ENCODE measurements around the gene IL6. TPM values are rescaled to one million over a fixed set of nuclear protein-coding genes. Genes with fewer than 3 reads are reported as not detected.
A peak's percentile ranks its signal among the peaks of the same experiment; 100 is the strongest.
"Not testable (repeated sequence)": the region's sequence is repeated elsewhere in the genome, so short reads cannot be mapped to it uniquely, and the experiment has no call there.

Gene IL6
- total and polyA plus RNA-seq, 9 of the 15 experiments (the other 6 are each of a cell fraction or from before 2014, with no cell fraction given) = 0.76 to 2.9 (median 1.5) TPM

DNA sequence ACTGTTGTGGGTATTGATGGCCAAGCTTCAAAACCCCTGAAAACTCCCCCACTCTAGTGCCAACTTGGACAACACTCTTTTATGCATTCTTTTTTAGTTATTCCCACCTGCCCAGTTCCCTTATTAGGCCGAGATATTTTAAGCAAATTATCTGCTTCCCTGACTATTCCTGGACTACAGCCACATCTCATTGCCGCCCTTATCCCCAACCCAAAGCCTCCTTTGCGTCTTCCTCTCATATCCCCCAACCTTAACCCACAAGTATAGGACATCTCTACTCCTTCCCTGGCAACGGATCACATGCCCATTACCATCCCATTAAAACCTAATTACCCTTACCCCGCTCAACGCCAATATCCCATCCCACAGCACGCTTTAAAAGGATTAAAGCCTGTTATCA lies 21.1 kb upstream of the IL6 start:
- POLR2A ChIA-PET = interaction anchor here (1.0 to 1.6 kb wide), 3 partner anchors 9 to 25 kb away, joined by 3 to 7 read pairs (median 5); no protein-coding TSS in a partner anchor
- 0 out of 4 replicates have a peak, but pooled peaks of 1 of the 2 experiments have one; percentile 58 for TF ChIP-seq MCM7 (IDR thresholded peaks at IDR 0.05)
- TF ChIP-seq, protein P1, sequence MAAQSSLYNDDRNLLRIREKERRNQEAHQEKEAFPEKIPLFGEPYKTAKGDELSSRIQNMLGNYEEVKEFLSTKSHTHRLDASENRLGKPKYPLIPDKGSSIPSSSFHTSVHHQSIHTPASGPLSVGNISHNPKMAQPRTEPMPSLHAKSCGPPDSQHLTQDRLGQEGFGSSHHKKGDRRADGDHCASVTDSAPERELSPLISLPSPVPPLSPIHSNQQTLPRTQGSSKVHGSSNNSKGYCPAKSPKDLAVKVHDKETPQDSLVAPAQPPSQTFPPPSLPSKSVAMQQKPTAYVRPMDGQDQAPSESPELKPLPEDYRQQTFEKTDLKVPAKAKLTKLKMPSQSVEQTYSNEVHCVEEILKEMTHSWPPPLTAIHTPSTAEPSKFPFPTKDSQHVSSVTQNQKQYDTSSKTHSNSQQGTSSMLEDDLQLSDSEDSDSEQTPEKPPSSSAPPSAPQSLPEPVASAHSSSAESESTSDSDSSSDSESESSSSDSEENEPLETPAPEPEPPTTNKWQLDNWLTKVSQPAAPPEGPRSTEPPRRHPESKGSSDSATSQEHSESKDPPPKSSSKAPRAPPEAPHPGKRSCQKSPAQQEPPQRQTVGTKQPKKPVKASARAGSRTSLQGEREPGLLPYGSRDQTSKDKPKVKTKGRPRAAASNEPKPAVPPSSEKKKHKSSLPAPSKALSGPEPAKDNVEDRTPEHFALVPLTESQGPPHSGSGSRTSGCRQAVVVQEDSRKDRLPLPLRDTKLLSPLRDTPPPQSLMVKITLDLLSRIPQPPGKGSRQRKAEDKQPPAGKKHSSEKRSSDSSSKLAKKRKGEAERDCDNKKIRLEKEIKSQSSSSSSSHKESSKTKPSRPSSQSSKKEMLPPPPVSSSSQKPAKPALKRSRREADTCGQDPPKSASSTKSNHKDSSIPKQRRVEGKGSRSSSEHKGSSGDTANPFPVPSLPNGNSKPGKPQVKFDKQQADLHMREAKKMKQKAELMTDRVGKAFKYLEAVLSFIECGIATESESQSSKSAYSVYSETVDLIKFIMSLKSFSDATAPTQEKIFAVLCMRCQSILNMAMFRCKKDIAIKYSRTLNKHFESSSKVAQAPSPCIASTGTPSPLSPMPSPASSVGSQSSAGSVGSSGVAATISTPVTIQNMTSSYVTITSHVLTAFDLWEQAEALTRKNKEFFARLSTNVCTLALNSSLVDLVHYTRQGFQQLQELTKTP (IDR thresholded peaks at IDR 0.05; ENCODE audit: low read depth in 1 of 2, partially characterized antibody in 2 of 2) = peak in 1 of 2 experiments; percentile 29
- TF ChIP-seq, protein P2, sequence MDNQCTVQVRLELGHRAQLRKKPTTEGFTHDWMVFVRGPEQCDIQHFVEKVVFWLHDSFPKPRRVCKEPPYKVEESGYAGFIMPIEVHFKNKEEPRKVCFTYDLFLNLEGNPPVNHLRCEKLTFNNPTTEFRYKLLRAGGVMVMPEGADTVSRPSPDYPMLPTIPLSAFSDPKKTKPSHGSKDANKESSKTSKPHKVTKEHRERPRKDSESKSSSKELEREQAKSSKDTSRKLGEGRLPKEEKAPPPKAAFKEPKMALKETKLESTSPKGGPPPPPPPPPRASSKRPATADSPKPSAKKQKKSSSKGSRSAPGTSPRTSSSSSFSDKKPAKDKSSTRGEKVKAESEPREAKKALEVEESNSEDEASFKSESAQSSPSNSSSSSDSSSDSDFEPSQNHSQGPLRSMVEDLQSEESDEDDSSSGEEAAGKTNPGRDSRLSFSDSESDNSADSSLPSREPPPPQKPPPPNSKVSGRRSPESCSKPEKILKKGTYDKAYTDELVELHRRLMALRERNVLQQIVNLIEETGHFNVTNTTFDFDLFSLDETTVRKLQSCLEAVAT (IDR thresholded peaks at IDR 0.05) = peak; percentile 87 to 88
- TF ChIP-seq ZNF175 (CRISPR knock-in tag; IDR thresholded peaks at IDR 0.05; ENCODE audit: low read depth) = 0 out of 2 replicates have a peak, but pooled peaks have one; percentile 1
- TF ChIP-seq NFIC (IDR thresholded peaks at IDR 0.05) = 0 out of 2 replicates have a peak, but pooled peaks have one; percentile 5
- Histone ChIP-seq H3K27ac (ENCODE audit: extremely low read depth, low read depth, low read length) (peak overlapping the region; percentile 87; the same call in 1 of the 3 replicates), H3K4me1 (replicated peaks in 1 of 2; ENCODE audit: control insufficient read depth in 2 of 2, insufficient read depth in 2 of 2, low read length in 2 of 2) (peaks cover 16 to 20% of the 10 kb centered on the region in 2 experiments), H3K4me3 (peak overlapping the region; percentile 37), H3K4me2 (ENCODE audit: insufficient read depth, low read length) (peak overlapping the region; percentile 70), H3K79me2 (ENCODE audit: control insufficient read depth, insufficient read depth, low read length) (peaks cover 76% of the 10 kb centered on the region), H3K9ac (ENCODE audit: insufficient read depth in 1 of 2, low read depth in 2 of 2, low read length in 2 of 2) (peak overlapping the region in 1 of 2 experiments; percentile 72; a peak in 2 of 4 replicates)
- intact Hi-C loops (cut with micrococcal nuclease); H2AFZ ChIP-seq (ENCODE audit: low read depth, low read length); in situ Hi-C loops (cut with MboI); H3K9me3 ChIP-seq (replicated peaks; ENCODE audit: control insufficient read depth, insufficient read depth, low read depth, low read length); H3K9me1 ChIP-seq (ENCODE audit: control insufficient read depth, insufficient read depth, low read length); FAIRE-seq; H4K20me1 ChIP-seq (replicated peaks; ENCODE audit: control insufficient read depth, insufficient read depth, low read length); BruUV-seq (replicated peaks); H3K36me3 ChIP-seq (ENCODE audit: control insufficient read depth, insufficient read depth, low read length); CTCF ChIA-PET (ENCODE audit: low intra/inter-chr PET ratio); H3K27me3 ChIP-seq (ENCODE audit: control insufficient read depth in 2 of 2, insufficient read depth in 2 of 2, low read length in 2 of 2); ATAC-seq; DNase-seq (ENCODE audit: extremely low read depth in 1 of 4, low spot score in 3 of 4): not testable (repeated sequence)
- 2% methylated on average over 7 of the region's 7 CpGs for WGBS (ENCODE audit: insufficient coverage, low coverage, missing lambda C conversion rate)
